ENCODE data around the gene CLIP1.

- TF ChIP-seq CTCF (conservative IDR thresholded peaks at IDR 0.05; ENCODE audit: low read length) (no peak), EZH2phosphoT487 (IDR thresholded peaks at IDR 0.05; ENCODE audit: borderline replicate concordance, low read depth, low read length) (no peak)
Observed at GRCh38 chr12:122355706-122356105, 66.8 kb downstream of the CLIP1 start.
